Measurements from ENCODE around the gene TYMP.

- no peak for TF ChIP-seq EP300 (IDR thresholded peaks at IDR 0.05)
- TF ChIP-seq, protein P1, sequence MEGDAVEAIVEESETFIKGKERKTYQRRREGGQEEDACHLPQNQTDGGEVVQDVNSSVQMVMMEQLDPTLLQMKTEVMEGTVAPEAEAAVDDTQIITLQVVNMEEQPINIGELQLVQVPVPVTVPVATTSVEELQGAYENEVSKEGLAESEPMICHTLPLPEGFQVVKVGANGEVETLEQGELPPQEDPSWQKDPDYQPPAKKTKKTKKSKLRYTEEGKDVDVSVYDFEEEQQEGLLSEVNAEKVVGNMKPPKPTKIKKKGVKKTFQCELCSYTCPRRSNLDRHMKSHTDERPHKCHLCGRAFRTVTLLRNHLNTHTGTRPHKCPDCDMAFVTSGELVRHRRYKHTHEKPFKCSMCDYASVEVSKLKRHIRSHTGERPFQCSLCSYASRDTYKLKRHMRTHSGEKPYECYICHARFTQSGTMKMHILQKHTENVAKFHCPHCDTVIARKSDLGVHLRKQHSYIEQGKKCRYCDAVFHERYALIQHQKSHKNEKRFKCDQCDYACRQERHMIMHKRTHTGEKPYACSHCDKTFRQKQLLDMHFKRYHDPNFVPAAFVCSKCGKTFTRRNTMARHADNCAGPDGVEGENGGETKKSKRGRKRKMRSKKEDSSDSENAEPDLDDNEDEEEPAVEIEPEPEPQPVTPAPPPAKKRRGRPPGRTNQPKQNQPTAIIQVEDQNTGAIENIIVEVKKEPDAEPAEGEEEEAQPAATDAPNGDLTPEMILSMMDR (IDR thresholded peaks at IDR 0.05) = no peak
- no peak for TF ChIP-seq KDM1A (IDR thresholded peaks at IDR 0.05; ENCODE audit: low read depth)
- no peak for TF ChIP-seq RFX5 (IDR thresholded peaks at IDR 0.05)
- no peak for TF ChIP-seq ZNF302 (CRISPR knock-in tag; IDR thresholded peaks at IDR 0.05)
Measured at GRCh38 chr22:50535113-50535512, 5.3 kb upstream of the TYMP start.

Measured in A549 (cell line).